ENCODE results near the gene C19orf25. TPM values are rescaled to one million over a fixed set of nuclear protein-coding genes. Genes with fewer than 3 reads are reported as not detected.
A peak's percentile ranks its signal among the peaks of the same experiment; 100 is the strongest.

The C19orf25 gene
- total and polyA plus RNA-seq, 10 of the 15 experiments (the other 5 are each of a cell fraction or from before 2014, with no cell fraction given), result 1.2 to 67.0 (median 25.6) TPM

- TF ChIP-seq TCF3 (IDR thresholded peaks at IDR 0.05; ENCODE audit: borderline replicate concordance, insufficient read depth, low read depth, low read length) (peak; percentile 84; the same call in 1 of the 2 replicates), MTA2 (IDR thresholded peaks at IDR 0.05; ENCODE audit: low read depth) (no peak), ZNF622 (IDR thresholded peaks at IDR 0.05) (no peak), BACH1 (IDR thresholded peaks at IDR 0.05; ENCODE audit: borderline replicate concordance) (peak; percentile 94), ZBTB4 (CRISPR knock-in tag; IDR thresholded peaks at IDR 0.05) (no peak), CEBPZ (IDR thresholded peaks at IDR 0.05; ENCODE audit: low read depth, low read length) (0 out of 2 replicates have a peak, but pooled peaks have one; percentile 30), CUX1 (IDR thresholded peaks at IDR 0.05; ENCODE audit: insufficient replicate concordance, low read depth, low read length) (no peak), BCL11A (IDR thresholded peaks at IDR 0.05; ENCODE audit: low read depth, low read length) (no peak), ATF7 (IDR thresholded peaks at IDR 0.05; ENCODE audit: low read depth) (no peak)
- TF ChIP-seq, protein P1, sequence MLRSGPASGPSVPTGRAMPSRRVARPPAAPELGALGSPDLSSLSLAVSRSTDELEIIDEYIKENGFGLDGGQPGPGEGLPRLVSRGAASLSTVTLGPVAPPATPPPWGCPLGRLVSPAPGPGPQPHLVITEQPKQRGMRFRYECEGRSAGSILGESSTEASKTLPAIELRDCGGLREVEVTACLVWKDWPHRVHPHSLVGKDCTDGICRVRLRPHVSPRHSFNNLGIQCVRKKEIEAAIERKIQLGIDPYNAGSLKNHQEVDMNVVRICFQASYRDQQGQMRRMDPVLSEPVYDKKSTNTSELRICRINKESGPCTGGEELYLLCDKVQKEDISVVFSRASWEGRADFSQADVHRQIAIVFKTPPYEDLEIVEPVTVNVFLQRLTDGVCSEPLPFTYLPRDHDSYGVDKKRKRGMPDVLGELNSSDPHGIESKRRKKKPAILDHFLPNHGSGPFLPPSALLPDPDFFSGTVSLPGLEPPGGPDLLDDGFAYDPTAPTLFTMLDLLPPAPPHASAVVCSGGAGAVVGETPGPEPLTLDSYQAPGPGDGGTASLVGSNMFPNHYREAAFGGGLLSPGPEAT (IDR thresholded peaks at IDR 0.05; ENCODE audit: low read depth), result peak; percentile 80; the same call in 1 of the 2 replicates
- TF ChIP-seq, protein P2, sequence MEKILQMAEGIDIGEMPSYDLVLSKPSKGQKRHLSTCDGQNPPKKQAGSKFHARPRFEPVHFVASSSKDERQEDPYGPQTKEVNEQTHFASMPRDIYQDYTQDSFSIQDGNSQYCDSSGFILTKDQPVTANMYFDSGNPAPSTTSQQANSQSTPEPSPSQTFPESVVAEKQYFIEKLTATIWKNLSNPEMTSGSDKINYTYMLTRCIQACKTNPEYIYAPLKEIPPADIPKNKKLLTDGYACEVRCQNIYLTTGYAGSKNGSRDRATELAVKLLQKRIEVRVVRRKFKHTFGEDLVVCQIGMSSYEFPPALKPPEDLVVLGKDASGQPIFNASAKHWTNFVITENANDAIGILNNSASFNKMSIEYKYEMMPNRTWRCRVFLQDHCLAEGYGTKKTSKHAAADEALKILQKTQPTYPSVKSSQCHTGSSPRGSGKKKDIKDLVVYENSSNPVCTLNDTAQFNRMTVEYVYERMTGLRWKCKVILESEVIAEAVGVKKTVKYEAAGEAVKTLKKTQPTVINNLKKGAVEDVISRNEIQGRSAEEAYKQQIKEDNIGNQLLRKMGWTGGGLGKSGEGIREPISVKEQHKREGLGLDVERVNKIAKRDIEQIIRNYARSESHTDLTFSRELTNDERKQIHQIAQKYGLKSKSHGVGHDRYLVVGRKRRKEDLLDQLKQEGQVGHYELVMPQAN (conservative IDR thresholded peaks at IDR 0.05), result peak; percentile 93
These were observed 40.7 kb downstream of the C19orf25 start, which contains the start of gene RPS15 (continued) for GRCh38 chr19:1438035-1438932.

Measured in GM12878 (cell line).